ENCODE results near the gene TMEM132E. TPM values are rescaled to one million over a fixed set of nuclear protein-coding genes. Genes with fewer than 3 reads are reported as not detected.

The TMEM132E gene
- total RNA-seq, 1 experiment from 2014 or later = 0.04 TPM

- CTCF ChIA-PET = no interaction called here
- Histone ChIP-seq H3K27me3 (replicated peaks; ENCODE audit: insufficient read depth, low read depth, low read length, poor library complexity) (peaks cover 5% of the 10 kb centered on the region), H3K4me1 (ENCODE audit: insufficient read depth, low read length, poor library complexity, severe bottlenecking) (no peaks in the 10 kb centered on the region), H3K9me3 (ENCODE audit: low read depth, low read length, poor library complexity, severe bottlenecking) (no peaks in the 10 kb centered on the region), H3K36me3 (ENCODE audit: insufficient read depth, low read length, poor library complexity, severe bottlenecking) (no peaks in the 10 kb centered on the region), H3K4me3 (ENCODE audit: low read depth, low read length, poor library complexity, severe bottlenecking) (no peak overlapping the region), H3K27ac (ENCODE audit: low read depth, low read length, poor library complexity, severe bottlenecking) (no peak overlapping the region)
- intact Hi-C loops (cut with micrococcal nuclease; ENCODE audit: unreplicated experiment) = no loop called here
- DNase-seq (ENCODE audit: low spot score) = no peak
- BruUV-seq (replicated peaks) = no TSS peak
- TF ChIP-seq CTCF (conservative IDR thresholded peaks at IDR 0.05; ENCODE audit: low read depth, low read length) (no peak), EZH2 (IDR thresholded peaks at IDR 0.05; ENCODE audit: borderline replicate concordance, low read depth, low read length, poor library complexity, severe bottlenecking) (no peak)
- POLR2A ChIA-PET (ENCODE audit: low non-redundant PET) = no interaction called here
Observed at GRCh38 chr17:34572483-34572882, 6.9 kb upstream of the TMEM132E start.

DNA sequence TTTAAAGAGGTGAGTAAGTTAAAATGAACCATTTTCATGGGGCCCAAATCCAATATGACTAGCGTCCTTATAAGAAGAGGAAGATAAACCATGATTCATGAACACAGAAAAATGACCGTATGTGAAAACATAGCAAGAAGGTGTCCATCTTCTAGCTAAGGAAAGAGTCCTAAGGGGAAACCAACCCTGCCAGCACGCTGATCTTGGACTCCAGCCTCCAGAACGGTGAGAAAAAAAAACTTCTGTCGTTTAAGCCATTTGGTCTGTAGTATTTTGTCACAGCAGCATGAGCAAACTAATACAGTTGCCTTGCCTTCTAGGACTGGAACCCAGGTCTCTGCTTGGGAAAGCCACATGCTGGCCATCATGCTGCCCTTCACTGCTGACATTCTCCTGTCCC, 4.2 kb upstream of the TMEM132E start:
- BruUV-seq (replicated peaks) = no TSS peak

GRCh38 chr17:34578016-34578415, 1.4 kb upstream of the TMEM132E start:
- POLR2A ChIA-PET (ENCODE audit: low non-redundant PET) = no interaction called here
- CTCF ChIA-PET = no interaction called here
- H3K9me3 ChIP-seq (ENCODE audit: low read depth, low read length, poor library complexity, severe bottlenecking) = no peaks in the 10 kb centered on the region
- no peaks in the 10 kb centered on the region for H3K36me3 ChIP-seq (ENCODE audit: insufficient read depth, low read length, poor library complexity, severe bottlenecking)
- H3K27ac ChIP-seq (ENCODE audit: low read depth, low read length, poor library complexity, severe bottlenecking) = no peak overlapping the region
- H3K27me3 ChIP-seq (replicated peaks; ENCODE audit: insufficient read depth, low read depth, low read length, poor library complexity) = peaks cover 57% of the 10 kb centered on the region
- TF ChIP-seq CTCF (conservative IDR thresholded peaks at IDR 0.05; ENCODE audit: low read depth, low read length) (no peak), EZH2 (IDR thresholded peaks at IDR 0.05; ENCODE audit: borderline replicate concordance, low read depth, low read length, poor library complexity, severe bottlenecking) (no peak)
- H3K4me3 ChIP-seq (ENCODE audit: low read depth, low read length, poor library complexity, severe bottlenecking) = no peak overlapping the region
- no peak for DNase-seq (ENCODE audit: low spot score)
- peaks cover 4% of the 10 kb centered on the region for H3K4me1 ChIP-seq (ENCODE audit: insufficient read depth, low read length, poor library complexity, severe bottlenecking)
- BruUV-seq (replicated peaks) = no TSS peak
- intact Hi-C loops (cut with micrococcal nuclease; ENCODE audit: unreplicated experiment) = no loop called here

More for the DNA sequence above, 4.2 kb upstream of the TMEM132E start:
- no peak overlapping the region for H3K4me3 ChIP-seq (ENCODE audit: low read depth, low read length, poor library complexity, severe bottlenecking)
- intact Hi-C loops (cut with micrococcal nuclease; ENCODE audit: unreplicated experiment) = no loop called here
- TF ChIP-seq CTCF (conservative IDR thresholded peaks at IDR 0.05; ENCODE audit: low read depth, low read length) (no peak), EZH2 (IDR thresholded peaks at IDR 0.05; ENCODE audit: borderline replicate concordance, low read depth, low read length, poor library complexity, severe bottlenecking) (no peak)
- H3K36me3 ChIP-seq (ENCODE audit: insufficient read depth, low read length, poor library complexity, severe bottlenecking) = no peaks in the 10 kb centered on the region
- ChIA-PET CTCF (no interaction called here), POLR2A (ENCODE audit: low non-redundant PET) (no interaction called here)
- H3K27me3 ChIP-seq (replicated peaks; ENCODE audit: insufficient read depth, low read depth, low read length, poor library complexity) = peaks cover 30% of the 10 kb centered on the region
- no peaks in the 10 kb centered on the region for H3K9me3 ChIP-seq (ENCODE audit: low read depth, low read length, poor library complexity, severe bottlenecking)
- no peak for DNase-seq (ENCODE audit: low spot score)
- no peak overlapping the region for H3K27ac ChIP-seq (ENCODE audit: low read depth, low read length, poor library complexity, severe bottlenecking)
- H3K4me1 ChIP-seq (ENCODE audit: insufficient read depth, low read length, poor library complexity, severe bottlenecking) = peaks cover 4% of the 10 kb centered on the region
